Measurements from ENCODE around the gene GSTA4. TPM values are rescaled to one million over a fixed set of nuclear protein-coding genes. Genes with fewer than 3 reads are reported as not detected.
"Not testable (repeated sequence)": the region's sequence is repeated elsewhere in the genome, so short reads cannot be mapped to it uniquely, and the experiment has no call there.

Gene GSTA4, protein sequence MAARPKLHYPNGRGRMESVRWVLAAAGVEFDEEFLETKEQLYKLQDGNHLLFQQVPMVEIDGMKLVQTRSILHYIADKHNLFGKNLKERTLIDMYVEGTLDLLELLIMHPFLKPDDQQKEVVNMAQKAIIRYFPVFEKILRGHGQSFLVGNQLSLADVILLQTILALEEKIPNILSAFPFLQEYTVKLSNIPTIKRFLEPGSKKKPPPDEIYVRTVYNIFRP
- 6.6 TPM for polyA plus RNA-seq (2013)

DNA sequence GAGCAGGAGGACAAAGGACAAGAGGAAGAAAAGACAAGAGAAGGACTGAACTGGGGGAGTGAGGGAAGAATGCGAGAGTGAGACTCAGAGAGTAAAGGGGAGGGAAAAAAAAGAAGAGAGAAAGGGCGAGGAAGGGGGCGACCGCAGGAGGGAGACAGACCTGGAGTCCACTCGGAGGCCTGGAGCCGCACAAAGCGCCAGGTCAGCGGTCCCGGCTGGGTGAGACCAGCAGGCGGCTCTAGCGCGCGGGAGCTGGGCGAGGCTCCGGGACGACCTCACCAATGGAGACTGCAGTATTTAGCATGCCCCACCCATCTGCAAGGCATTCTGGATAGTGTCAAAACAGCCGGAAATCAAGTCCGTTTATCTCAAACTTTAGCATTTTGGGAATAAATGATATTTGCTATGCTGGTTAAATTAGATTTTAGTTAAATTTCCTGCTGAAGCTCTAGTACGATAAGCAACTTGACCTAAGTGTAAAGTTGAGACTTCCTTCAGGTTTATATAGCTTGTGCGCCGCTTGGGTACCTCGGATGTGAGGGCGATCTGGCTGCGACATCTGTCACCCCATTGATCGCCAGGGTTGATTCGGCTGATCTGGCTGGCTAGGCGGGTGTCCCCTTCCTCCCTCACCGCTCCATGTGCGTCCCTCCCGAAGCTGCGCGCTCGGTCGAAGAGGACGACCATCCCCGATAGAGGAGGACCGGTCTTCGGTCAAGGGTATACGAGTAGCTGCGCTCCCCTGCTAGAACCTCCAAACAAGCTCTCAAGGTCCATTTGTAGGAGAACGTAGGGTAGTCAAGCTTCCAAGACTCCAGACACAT is at the start of gene GSTA4:
Gene GSTA4 (minus strand): TSS at position 196 of the 824 bp plus-strand sequence. CDS start 1,041 bp downstream, outside the sequence.
- peak within 1 kb of the TSS; percentile 65 to 94 (median 86) for H3K4me3 ChIP-seq (ENCODE audit: control insufficient read depth in 1 of 7, extremely low read depth in 1 of 7, insufficient read depth in 4 of 7, low read depth in 2 of 7, low read length in 6 of 7)
- H3K36me3 ChIP-seq (ENCODE audit: control insufficient read depth in 4 of 4, insufficient read depth in 4 of 4, low read length in 3 of 4); POLR2A ChIA-PET; H3K27me3 ChIP-seq (replicated peaks in 2 of 5; ENCODE audit: control insufficient read depth in 4 of 5, insufficient read depth in 5 of 5, low read length in 4 of 5); H3K9me3 ChIP-seq (ENCODE audit: control extremely low read depth in 1 of 5, control insufficient read depth in 4 of 5, insufficient read depth in 2 of 5, low read depth in 1 of 5, low read length in 4 of 5): not testable (repeated sequence)
- peak; percentile 96 to 98 (median 97) for DNase-seq
- WGBS (ENCODE audit: insufficient coverage): 0% methylated on average over 19 of the region's 41 CpGs
- H3K27ac ChIP-seq (ENCODE audit: insufficient read depth in 1 of 2, low read depth in 1 of 2, low read length in 2 of 2, poor library complexity in 1 of 2, severe bottlenecking in 2 of 2): peak within 1 kb of the TSS; percentile 100
- peaks cover 3 to 20% (median 13%) of the 10 kb centered on the region in 4 experiments for H3K4me1 ChIP-seq (ENCODE audit: control extremely low read depth in 1 of 4, control insufficient read depth in 4 of 4, insufficient read depth in 4 of 4, low read length in 3 of 4)
- CTCF ChIA-PET: interaction anchor here (0.8 to 4.3 kb wide), 11 partner anchors 11 to 113 kb away, joined by 3 to 41 read pairs (median 3); partner anchors contain the start of gene FBXO9

- ChIA-PET POLR2A (no interaction called here), CTCF (no interaction called here)
- peaks cover 0 to 20% (median 11%) of the 10 kb centered on the region in 4 experiments for H3K36me3 ChIP-seq (ENCODE audit: control insufficient read depth in 4 of 4, insufficient read depth in 4 of 4, low read length in 3 of 4)
- H3K9me3 ChIP-seq (ENCODE audit: control extremely low read depth in 1 of 5, control insufficient read depth in 4 of 5, insufficient read depth in 2 of 5, low read depth in 1 of 5, low read length in 4 of 5): peaks cover 0 to 7% (median 3%) of the 10 kb centered on the region in 5 experiments
- H3K27ac ChIP-seq (ENCODE audit: insufficient read depth in 1 of 2, low read depth in 1 of 2, low read length in 2 of 2, poor library complexity in 1 of 2, severe bottlenecking in 2 of 2): no peak overlapping the region
- peaks cover 0 to 46% (median 17%) of the 10 kb centered on the region in 5 experiments for H3K27me3 ChIP-seq (replicated peaks in 2 of 5; ENCODE audit: control insufficient read depth in 4 of 5, insufficient read depth in 5 of 5, low read length in 4 of 5)
- H3K4me3 ChIP-seq (ENCODE audit: control insufficient read depth in 1 of 7, extremely low read depth in 1 of 7, insufficient read depth in 4 of 7, low read depth in 2 of 7, low read length in 6 of 7): no peak overlapping the region
- 100% methylated on average over 1 of the region's 4 CpGs for WGBS (ENCODE audit: insufficient coverage)
- H3K4me1 ChIP-seq (ENCODE audit: control extremely low read depth in 1 of 4, control insufficient read depth in 4 of 4, insufficient read depth in 4 of 4, low read length in 3 of 4): peaks cover 7 to 17% (median 12%) of the 10 kb centered on the region in 4 experiments
- DNase-seq: no peak
These were observed 49.5 kb upstream of the GSTA4 start for GRCh38 chr6:53044572-53044971.

DNA sequence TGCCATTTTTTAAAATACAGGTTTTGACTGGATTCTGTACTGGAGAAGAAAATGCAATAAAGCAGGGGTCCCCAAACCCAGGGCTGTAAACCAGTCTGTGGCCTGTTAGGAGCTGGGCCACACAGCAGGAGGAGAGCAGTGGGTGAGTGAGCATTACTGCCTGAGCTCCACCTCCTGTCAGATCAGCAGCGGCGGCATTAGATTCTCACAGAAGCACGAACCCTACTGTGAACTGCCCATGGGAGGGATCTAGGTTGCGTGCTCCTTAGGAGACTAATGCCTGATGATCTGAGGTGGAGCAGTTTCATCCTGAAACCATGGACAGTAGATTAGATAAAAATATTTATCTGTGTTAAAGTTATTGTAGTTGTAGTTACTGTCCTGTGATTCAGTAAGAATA is 49.0 kb upstream of the GSTA4 start:
- H3K4me1 ChIP-seq (ENCODE audit: control extremely low read depth in 1 of 4, control insufficient read depth in 4 of 4, insufficient read depth in 4 of 4, low read length in 3 of 4): peaks cover 7 to 13% (median 12%) of the 10 kb centered on the region in 4 experiments
- CTCF ChIA-PET: interaction anchor here (1.1 kb wide), 1 partner anchor 23 kb away, joined by 3 read pairs; no protein-coding TSS in a partner anchor

GRCh38 chr6:53043581-53043980 is 48.5 kb upstream of the GSTA4 start:
- Histone ChIP-seq H3K27me3 (replicated peaks in 2 of 5; ENCODE audit: control insufficient read depth in 4 of 5, insufficient read depth in 5 of 5, low read length in 4 of 5) (peaks cover 0 to 42% (median 11%) of the 10 kb centered on the region in 5 experiments), H3K4me1 (ENCODE audit: control extremely low read depth in 1 of 4, control insufficient read depth in 4 of 4, insufficient read depth in 4 of 4, low read length in 3 of 4) (peaks cover 5 to 8% (median 7%) of the 10 kb centered on the region in 4 experiments), H3K27ac (ENCODE audit: insufficient read depth in 1 of 2, low read depth in 1 of 2, low read length in 2 of 2, poor library complexity in 1 of 2, severe bottlenecking in 2 of 2) (no peak overlapping the region), H3K36me3 (ENCODE audit: control insufficient read depth in 4 of 4, insufficient read depth in 4 of 4, low read length in 3 of 4) (peaks cover 0 to 28% (median 16%) of the 10 kb centered on the region in 4 experiments), H3K9me3 (ENCODE audit: control extremely low read depth in 1 of 5, control insufficient read depth in 4 of 5, insufficient read depth in 2 of 5, low read depth in 1 of 5, low read length in 4 of 5) (peaks cover 0 to 7% (median 3%) of the 10 kb centered on the region in 5 experiments), H3K4me3 (ENCODE audit: control insufficient read depth in 1 of 7, extremely low read depth in 1 of 7, insufficient read depth in 4 of 7, low read depth in 2 of 7, low read length in 6 of 7) (no peak overlapping the region)
- CTCF ChIA-PET: interaction anchor here (1.1 kb wide), 1 partner anchor 22 kb away, joined by 3 read pairs; no protein-coding TSS in a partner anchor
- POLR2A ChIA-PET: interaction anchor here (0.6 kb wide), 1 partner anchor 31 kb away, joined by 3 read pairs; no protein-coding TSS in a partner anchor
- DNase-seq: no peak

More for the DNA sequence above, 49.0 kb upstream of the GSTA4 start:
- no peak overlapping the region for H3K4me3 ChIP-seq (ENCODE audit: control insufficient read depth in 1 of 7, extremely low read depth in 1 of 7, insufficient read depth in 4 of 7, low read depth in 2 of 7, low read length in 6 of 7)
- no peak for DNase-seq
- POLR2A ChIA-PET: interaction anchor here (0.6 kb wide), 1 partner anchor 30 kb away, joined by 3 read pairs; no protein-coding TSS in a partner anchor
- peaks cover 0 to 7% (median 3%) of the 10 kb centered on the region in 5 experiments for H3K9me3 ChIP-seq (ENCODE audit: control extremely low read depth in 1 of 5, control insufficient read depth in 4 of 5, insufficient read depth in 2 of 5, low read depth in 1 of 5, low read length in 4 of 5)
- H3K27me3 ChIP-seq (replicated peaks in 2 of 5; ENCODE audit: control insufficient read depth in 4 of 5, insufficient read depth in 5 of 5, low read length in 4 of 5): peaks cover 0 to 42% (median 12%) of the 10 kb centered on the region in 5 experiments
- H3K27ac ChIP-seq (ENCODE audit: insufficient read depth in 1 of 2, low read depth in 1 of 2, low read length in 2 of 2, poor library complexity in 1 of 2, severe bottlenecking in 2 of 2): no peak overlapping the region
- WGBS (ENCODE audit: insufficient coverage): 100% methylated on average over 4 of the region's 4 CpGs
- peaks cover 0 to 25% (median 15%) of the 10 kb centered on the region in 4 experiments for H3K36me3 ChIP-seq (ENCODE audit: control insufficient read depth in 4 of 4, insufficient read depth in 4 of 4, low read length in 3 of 4)

DNA sequence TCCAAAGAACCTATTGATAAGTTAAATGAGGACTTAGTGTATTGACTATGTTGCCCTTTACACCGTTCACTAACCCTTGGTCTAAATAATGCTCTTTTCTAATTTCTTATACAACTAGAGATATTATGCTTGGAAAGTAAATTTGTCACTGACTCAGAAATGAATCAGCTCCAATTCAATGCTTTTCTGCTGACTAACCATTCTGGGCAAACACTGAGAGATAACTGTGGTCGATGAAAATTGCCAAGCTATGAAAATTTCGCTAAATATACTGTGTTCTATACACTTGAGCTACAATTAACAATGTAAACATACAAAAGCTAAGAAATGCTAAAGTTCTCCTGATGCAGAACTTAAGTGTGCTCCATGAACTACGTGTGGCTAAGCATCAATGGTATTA is 47.0 kb upstream of the GSTA4 start:
- Histone ChIP-seq H3K9me3 (ENCODE audit: control extremely low read depth in 1 of 5, control insufficient read depth in 4 of 5, insufficient read depth in 2 of 5, low read depth in 1 of 5, low read length in 4 of 5) (peaks cover 0 to 7% (median 3%) of the 10 kb centered on the region in 5 experiments), H3K36me3 (ENCODE audit: control insufficient read depth in 4 of 4, insufficient read depth in 4 of 4, low read length in 3 of 4) (peaks cover 0 to 39% (median 16%) of the 10 kb centered on the region in 4 experiments), H3K4me3 (ENCODE audit: control insufficient read depth in 1 of 7, extremely low read depth in 1 of 7, insufficient read depth in 4 of 7, low read depth in 2 of 7, low read length in 6 of 7) (no peak overlapping the region), H3K4me1 (ENCODE audit: control extremely low read depth in 1 of 4, control insufficient read depth in 4 of 4, insufficient read depth in 4 of 4, low read length in 3 of 4) (no peaks in the 10 kb centered on the region), H3K27me3 (replicated peaks in 2 of 5; ENCODE audit: control insufficient read depth in 4 of 5, insufficient read depth in 5 of 5, low read length in 4 of 5) (peaks cover 0 to 35% (median 11%) of the 10 kb centered on the region in 5 experiments), H3K27ac (ENCODE audit: insufficient read depth in 1 of 2, low read depth in 1 of 2, low read length in 2 of 2, poor library complexity in 1 of 2, severe bottlenecking in 2 of 2) (no peak overlapping the region)
- WGBS (ENCODE audit: insufficient coverage): 100% methylated on average over 1 of the region's 4 CpGs
- ChIA-PET POLR2A (no interaction called here), CTCF (interaction anchor here (0.7 to 1.5 kb wide), 4 partner anchors 13 to 686 kb away, joined by 3 read pairs; no protein-coding TSS in a partner anchor)
- no peak for DNase-seq

- 100% methylated on average over 2 of the region's 4 CpGs for WGBS (ENCODE audit: insufficient coverage)
- Histone ChIP-seq H3K9me3 (ENCODE audit: control extremely low read depth in 1 of 5, control insufficient read depth in 4 of 5, insufficient read depth in 2 of 5, low read depth in 1 of 5, low read length in 4 of 5) (peaks cover 0 to 7% (median 3%) of the 10 kb centered on the region in 5 experiments), H3K4me3 (ENCODE audit: control insufficient read depth in 1 of 7, extremely low read depth in 1 of 7, insufficient read depth in 4 of 7, low read depth in 2 of 7, low read length in 6 of 7) (no peak overlapping the region), H3K27me3 (replicated peaks in 2 of 5; ENCODE audit: control insufficient read depth in 4 of 5, insufficient read depth in 5 of 5, low read length in 4 of 5) (peaks cover 0 to 28% (median 11%) of the 10 kb centered on the region in 5 experiments), H3K36me3 (ENCODE audit: control insufficient read depth in 4 of 4, insufficient read depth in 4 of 4, low read length in 3 of 4) (peaks cover 0 to 40% (median 17%) of the 10 kb centered on the region in 4 experiments), H3K4me1 (ENCODE audit: control extremely low read depth in 1 of 4, control insufficient read depth in 4 of 4, insufficient read depth in 4 of 4, low read length in 3 of 4) (no peaks in the 10 kb centered on the region), H3K27ac (ENCODE audit: insufficient read depth in 1 of 2, low read depth in 1 of 2, low read length in 2 of 2, poor library complexity in 1 of 2, severe bottlenecking in 2 of 2) (no peak overlapping the region)
- DNase-seq: no peak
- POLR2A ChIA-PET: no interaction called here
- CTCF ChIA-PET: interaction anchor here (1.1 kb wide), 1 partner anchor 15 kb away, joined by 3 read pairs; no protein-coding TSS in a partner anchor
These were observed 46.3 kb upstream of the GSTA4 start for GRCh38 chr6:53041356-53041755.
